Measurements from ENCODE around the gene ANKHD1.

The ANKHD1 gene

DNA sequence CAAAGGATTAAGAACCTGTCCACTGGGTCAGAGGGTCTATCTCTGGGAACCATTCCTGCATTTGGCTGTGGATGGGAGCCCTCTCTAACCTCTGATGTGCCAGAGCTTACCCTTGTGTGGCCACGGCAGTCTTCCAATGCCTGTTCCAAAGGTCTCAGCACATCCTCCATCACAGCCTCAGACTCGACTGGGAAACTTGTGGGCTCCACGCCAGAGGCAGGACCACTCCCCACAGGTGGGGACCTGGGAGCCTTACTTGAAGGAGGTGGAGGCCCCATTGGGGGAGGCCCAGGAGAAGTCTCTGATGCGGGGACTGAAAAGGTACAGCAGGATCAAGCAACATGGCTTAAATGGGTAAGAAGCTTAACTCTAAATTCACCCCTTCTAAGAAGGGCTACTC lies 150.2 kb downstream of the ANKHD1 start:
- Mint-ChIP-seq H3K4me1 (ENCODE audit: low read depth) (peaks cover 86% of the 10 kb centered on the region), H3K27ac (peak overlapping the region; percentile 9), H3K4me3 (no peak overlapping the region), H3K9me3 (no peaks in the 10 kb centered on the region), H3K36me3 (ENCODE audit: low read depth) (peaks cover 68% of the 10 kb centered on the region), H3K27me3 (no peaks in the 10 kb centered on the region)

DNA sequence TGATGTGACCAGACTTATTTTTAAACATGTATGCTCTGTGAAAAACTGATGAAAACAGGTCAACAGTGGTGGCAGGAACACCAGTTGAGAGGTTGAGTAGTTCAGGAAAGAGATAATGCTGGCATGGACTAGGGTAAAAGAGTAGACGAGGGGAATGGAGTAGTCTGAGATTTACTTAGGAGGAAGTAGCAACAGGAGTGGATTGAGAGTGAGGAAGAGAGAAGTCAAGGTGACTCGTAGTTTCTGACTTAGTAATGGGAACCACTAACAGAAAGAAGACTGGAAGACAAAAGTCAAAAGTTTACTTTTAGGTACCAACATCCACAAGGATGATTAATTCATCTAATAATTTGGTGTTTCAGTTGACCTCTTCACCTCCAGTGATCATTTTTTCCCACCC lies 152.0 kb downstream of the ANKHD1 start:
- Mint-ChIP-seq H3K4me3 (peak overlapping the region; percentile 93), H3K4me1 (ENCODE audit: low read depth) (peaks cover 76% of the 10 kb centered on the region), H3K9me3 (no peaks in the 10 kb centered on the region), H3K27me3 (no peaks in the 10 kb centered on the region), H3K27ac (peak overlapping the region; percentile 93), H3K36me3 (ENCODE audit: low read depth) (peaks cover 61% of the 10 kb centered on the region)

DNA sequence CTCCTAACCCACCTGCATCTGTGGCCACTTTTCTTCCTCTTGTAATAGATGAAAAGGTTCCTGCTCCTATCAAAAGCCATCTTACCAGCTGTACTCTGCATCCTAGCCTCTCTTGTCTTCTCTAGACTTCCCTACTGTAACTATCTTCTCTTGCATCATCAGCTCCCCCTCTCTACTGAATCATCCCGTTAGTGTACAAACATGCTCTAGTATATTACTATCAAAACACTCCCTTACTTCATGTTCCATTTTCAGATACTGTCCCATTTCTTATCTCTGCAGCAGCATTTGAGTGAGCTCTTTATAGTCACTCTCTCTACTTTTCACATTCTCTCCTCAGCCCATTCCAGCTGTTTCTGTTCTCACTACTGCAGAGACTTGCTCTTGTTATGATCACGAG lies 152.8 kb downstream of the ANKHD1 start:
- no peaks in the 10 kb centered on the region for H3K27me3 Mint-ChIP-seq
- H3K4me1 Mint-ChIP-seq (ENCODE audit: low read depth), result peaks cover 68% of the 10 kb centered on the region
- peak overlapping the region; percentile 93 for H3K4me3 Mint-ChIP-seq
- H3K36me3 Mint-ChIP-seq (ENCODE audit: low read depth), result peaks cover 55% of the 10 kb centered on the region
- no peaks in the 10 kb centered on the region for H3K9me3 Mint-ChIP-seq
- H3K27ac Mint-ChIP-seq, result peak overlapping the region; percentile 93

DNA sequence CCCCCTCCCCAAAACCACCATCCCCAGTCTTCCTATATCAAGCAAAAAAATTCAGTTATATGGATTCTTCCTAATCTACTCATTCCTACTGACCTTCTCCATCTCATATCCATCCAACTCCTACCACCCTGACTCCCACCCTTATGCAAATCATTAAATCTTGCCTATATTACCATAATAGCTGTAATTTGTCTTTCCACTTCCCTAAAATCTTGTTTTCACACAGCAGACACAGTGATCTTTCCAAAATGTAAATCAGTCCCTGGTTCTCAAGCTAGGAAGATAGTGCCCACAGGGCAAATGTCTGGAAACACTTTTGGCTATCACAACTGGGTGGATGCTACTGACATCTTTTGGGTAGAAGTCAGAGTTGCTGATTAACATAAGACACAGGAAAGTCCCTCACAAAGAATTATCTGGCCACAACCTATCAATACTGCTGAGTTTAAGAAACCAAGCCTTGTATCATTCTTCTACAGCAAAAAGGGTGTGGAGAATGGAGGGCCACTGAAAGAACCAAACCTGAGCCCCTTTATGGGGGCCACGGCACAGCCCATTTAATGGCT lies 154.2 kb downstream of the ANKHD1 start:
- Mint-ChIP-seq H3K27ac (peak overlapping the region; percentile 89), H3K27me3 (no peaks in the 10 kb centered on the region), H3K4me3 (peak overlapping the region; percentile 93), H3K36me3 (ENCODE audit: low read depth) (peaks cover 43% of the 10 kb centered on the region), H3K4me1 (ENCODE audit: low read depth) (peaks cover 55% of the 10 kb centered on the region), H3K9me3 (no peaks in the 10 kb centered on the region)

DNA sequence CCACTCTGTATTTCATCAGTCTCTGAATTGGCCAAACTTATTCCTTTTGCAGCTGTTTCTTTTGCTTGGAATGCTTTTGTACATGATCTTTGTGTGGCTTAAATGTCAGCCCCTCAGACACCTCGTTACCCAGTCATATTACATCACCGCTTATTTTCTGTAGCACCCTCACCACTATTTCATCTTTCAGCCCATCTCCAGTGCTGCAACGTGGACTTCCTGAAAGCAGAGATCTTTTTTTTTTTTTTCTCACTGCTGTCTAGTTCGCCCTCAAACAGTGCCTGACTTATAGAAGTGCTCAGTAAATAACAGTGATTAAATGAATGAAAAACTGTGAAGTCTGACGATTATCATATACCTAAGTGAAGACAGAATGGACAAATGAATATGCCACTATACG lies 154.8 kb downstream of the ANKHD1 start:
- Mint-ChIP-seq H3K9me3 (no peaks in the 10 kb centered on the region), H3K4me3 (peak overlapping the region; percentile 93), H3K36me3 (ENCODE audit: low read depth) (peaks cover 38% of the 10 kb centered on the region), H3K27ac (peak overlapping the region; percentile 89), H3K4me1 (ENCODE audit: low read depth) (peaks cover 50% of the 10 kb centered on the region), H3K27me3 (no peaks in the 10 kb centered on the region)

DNA sequence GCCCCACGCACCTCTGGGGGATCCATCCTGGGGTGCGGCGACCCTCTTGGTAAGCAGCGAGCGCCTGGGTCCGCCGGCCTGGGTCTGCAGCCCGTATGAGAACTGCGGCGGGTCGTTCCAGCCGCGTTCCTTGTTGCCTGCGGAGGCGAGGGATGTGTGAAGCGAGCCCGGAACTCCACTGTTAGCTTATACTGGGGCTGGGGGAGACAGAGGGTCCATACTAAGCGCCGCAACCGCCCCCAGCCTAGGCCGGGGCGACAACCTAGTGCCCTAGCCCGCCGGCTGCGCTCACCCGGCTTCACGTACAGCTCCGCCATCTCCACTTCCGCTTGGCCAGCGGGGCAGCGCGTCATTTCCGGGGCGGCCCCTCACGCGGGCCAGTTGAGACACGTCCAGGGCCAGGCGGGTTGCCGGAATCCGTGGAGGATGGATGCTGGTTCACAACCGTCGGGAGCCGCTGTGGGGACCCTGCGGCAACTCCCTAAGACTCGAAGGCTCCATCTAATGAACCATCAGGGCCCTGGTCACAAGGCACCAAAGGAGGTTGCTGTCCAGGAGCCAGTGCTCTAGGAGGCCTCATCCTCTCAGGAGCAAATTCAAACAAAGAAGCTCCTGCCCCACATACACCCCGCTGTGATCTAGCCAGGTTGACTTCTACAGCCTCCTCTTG lies 155.6 kb downstream of the ANKHD1 start, which contains the start of gene SRA1:
Gene SRA1, minus strand, starts transcription at position 338 of the 670 bp plus-strand sequence. Its CDS starts 21 bp downstream, at position 317.
- peak within 1 kb of the TSS; percentile 93 for H3K27ac Mint-ChIP-seq
- H3K4me3 Mint-ChIP-seq, result peak within 1 kb of the TSS; percentile 93
- H3K4me1 Mint-ChIP-seq (ENCODE audit: low read depth), result peaks cover 48% of the 10 kb centered on the region
- no peaks in the 10 kb centered on the region for H3K27me3 Mint-ChIP-seq
- H3K9me3 Mint-ChIP-seq, result no peaks in the 10 kb centered on the region
- peaks cover 36% of the 10 kb centered on the region for H3K36me3 Mint-ChIP-seq (ENCODE audit: low read depth)

DNA sequence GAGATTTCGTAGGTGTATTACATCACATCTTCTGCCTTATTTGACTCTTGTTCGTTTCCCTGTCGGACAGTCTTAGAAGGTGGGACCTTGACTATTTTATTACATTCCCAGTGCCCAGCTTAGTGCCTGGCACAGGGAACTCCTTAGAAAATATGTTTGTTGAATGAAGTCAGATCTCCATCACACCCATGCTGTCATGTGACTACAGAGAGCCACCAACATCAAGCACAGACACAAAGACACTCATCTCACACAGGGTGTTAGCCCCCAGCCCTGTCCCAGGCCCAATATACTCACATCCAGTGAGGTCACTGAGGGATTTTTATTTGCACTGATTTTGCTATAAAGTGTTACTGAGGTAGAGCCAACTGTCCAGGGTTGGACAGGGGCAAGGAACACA lies 156.3 kb downstream of the ANKHD1 start:
- H3K4me1 Mint-ChIP-seq (ENCODE audit: low read depth), result peaks cover 51% of the 10 kb centered on the region
- H3K9me3 Mint-ChIP-seq, result no peaks in the 10 kb centered on the region

DNA sequence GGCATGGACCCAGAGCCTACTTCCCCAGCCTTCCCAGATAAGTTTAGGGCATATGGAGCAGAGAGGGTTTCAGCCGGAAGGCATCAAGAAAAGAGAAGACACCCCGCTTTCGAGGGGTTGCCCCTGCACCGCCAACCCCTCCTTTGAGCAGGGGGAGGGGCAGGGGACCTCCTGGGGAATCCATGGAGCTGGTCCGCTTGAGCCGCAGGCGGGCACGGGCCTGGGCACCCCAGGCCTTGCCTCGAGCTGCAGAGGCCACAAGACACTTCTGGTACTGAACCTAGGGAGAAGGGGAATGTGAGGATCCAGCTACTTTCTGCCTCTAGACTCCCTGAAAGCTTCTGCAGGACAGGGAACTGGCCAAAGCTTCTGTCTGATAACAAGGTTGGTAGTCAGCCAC lies 156.9 kb downstream of the ANKHD1 start:
- Mint-ChIP-seq H3K27ac (no peak overlapping the region), H3K4me1 (ENCODE audit: low read depth) (peaks cover 49% of the 10 kb centered on the region), H3K36me3 (ENCODE audit: low read depth) (peaks cover 26% of the 10 kb centered on the region), H3K27me3 (no peaks in the 10 kb centered on the region), H3K9me3 (no peaks in the 10 kb centered on the region), H3K4me3 (no peak overlapping the region)

More for the DNA sequence above, 156.3 kb downstream of the ANKHD1 start:
- peak overlapping the region; percentile 93 for H3K4me3 Mint-ChIP-seq
- peaks cover 32% of the 10 kb centered on the region for H3K36me3 Mint-ChIP-seq (ENCODE audit: low read depth)
- H3K27ac Mint-ChIP-seq, result peak overlapping the region; percentile 93
- no peaks in the 10 kb centered on the region for H3K27me3 Mint-ChIP-seq

DNA sequence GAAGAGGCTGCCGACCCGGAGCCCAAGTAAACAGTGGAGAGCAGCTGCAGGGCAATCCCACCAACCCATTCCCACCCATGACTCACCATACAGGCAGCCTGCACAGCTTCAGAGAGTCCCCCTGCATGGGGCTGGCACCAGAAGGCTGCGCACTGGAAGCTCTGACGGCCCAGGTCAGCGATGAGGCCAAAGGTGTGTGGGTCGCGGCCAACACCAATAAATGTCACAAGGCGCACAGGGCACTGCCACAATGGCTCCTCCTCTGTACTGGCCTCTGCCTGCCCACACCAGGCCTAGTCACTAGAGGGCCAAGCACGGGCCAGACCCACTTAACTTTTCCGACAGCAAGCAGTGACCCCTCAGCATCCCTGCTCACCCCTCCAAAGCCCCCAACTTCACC lies 158.6 kb downstream of the ANKHD1 start:
- no peak overlapping the region for H3K4me3 Mint-ChIP-seq
- no peaks in the 10 kb centered on the region for H3K9me3 Mint-ChIP-seq
- H3K36me3 Mint-ChIP-seq (ENCODE audit: low read depth), result peaks cover 21% of the 10 kb centered on the region
- no peaks in the 10 kb centered on the region for H3K27me3 Mint-ChIP-seq
- H3K4me1 Mint-ChIP-seq (ENCODE audit: low read depth), result peaks cover 41% of the 10 kb centered on the region
- H3K27ac Mint-ChIP-seq, result no peak overlapping the region

DNA sequence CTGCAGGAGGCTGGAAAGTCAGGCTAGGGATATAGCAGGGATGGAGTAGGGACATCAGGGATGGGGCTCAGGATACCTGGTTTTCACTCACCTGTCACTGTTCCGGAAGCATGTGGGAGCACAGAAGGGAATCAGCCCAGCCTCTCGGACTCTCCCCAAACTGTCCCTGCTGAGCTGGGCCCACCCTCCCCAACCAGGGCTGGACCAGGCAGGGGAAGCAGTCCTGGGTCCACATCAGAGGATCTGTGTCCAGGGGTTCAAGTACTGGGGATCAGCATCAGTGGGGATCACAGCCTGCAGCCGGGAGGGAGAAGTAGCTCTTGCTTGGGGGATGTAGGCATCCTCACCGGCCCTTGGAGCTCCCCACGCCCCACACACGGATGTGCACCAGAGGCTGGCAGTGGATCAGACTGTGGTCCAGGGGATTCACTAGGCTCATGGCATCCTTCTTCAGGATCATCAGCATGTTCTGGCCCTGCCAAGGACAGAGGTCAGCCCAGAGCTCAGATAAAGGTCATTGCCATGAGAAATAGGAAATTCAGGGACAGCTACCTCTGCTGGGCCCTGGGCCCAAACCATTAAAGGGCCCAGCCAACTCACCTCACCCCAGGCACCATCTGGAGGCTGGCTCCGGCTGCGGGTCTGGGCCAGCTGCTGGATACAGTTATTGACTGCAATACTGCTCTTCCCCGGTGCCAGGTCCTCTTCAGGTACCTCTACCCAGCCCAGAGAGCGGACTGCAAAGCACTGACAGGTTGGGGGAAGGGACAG lies 160.3 kb downstream of the ANKHD1 start:
- Mint-ChIP-seq H3K27me3 (no peaks in the 10 kb centered on the region), H3K4me3 (no peak overlapping the region), H3K9me3 (no peaks in the 10 kb centered on the region), H3K36me3 (ENCODE audit: low read depth) (peaks cover 20% of the 10 kb centered on the region), H3K27ac (no peak overlapping the region), H3K4me1 (ENCODE audit: low read depth) (peaks cover 41% of the 10 kb centered on the region)

DNA sequence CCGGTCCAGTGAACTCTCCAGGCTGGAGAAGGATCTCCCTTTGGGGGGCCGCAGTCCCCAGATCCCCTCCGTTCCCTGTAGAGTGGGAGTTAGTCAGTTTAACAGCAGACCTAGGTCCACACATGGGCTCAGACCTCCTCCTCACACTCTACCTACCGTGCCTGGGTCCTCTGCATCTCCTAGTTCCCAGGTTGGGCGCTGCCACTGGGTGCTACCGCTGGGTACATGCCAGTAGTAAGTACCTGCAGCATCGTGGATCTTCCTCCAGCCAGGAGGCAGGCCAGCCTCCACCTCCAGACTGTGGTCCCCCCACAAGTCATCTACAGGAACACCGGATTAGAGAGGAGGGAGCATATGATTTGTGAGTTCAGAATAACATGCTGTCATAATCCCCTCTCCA lies 162.0 kb downstream of the ANKHD1 start:
- peaks cover 44% of the 10 kb centered on the region for H3K4me1 Mint-ChIP-seq (ENCODE audit: low read depth)
- H3K4me3 Mint-ChIP-seq, result peak overlapping the region; percentile 99
- peaks cover 37% of the 10 kb centered on the region for H3K36me3 Mint-ChIP-seq (ENCODE audit: low read depth)
- H3K9me3 Mint-ChIP-seq, result no peaks in the 10 kb centered on the region
- H3K27ac Mint-ChIP-seq, result peak overlapping the region; percentile 81
- H3K27me3 Mint-ChIP-seq, result no peaks in the 10 kb centered on the region

DNA sequence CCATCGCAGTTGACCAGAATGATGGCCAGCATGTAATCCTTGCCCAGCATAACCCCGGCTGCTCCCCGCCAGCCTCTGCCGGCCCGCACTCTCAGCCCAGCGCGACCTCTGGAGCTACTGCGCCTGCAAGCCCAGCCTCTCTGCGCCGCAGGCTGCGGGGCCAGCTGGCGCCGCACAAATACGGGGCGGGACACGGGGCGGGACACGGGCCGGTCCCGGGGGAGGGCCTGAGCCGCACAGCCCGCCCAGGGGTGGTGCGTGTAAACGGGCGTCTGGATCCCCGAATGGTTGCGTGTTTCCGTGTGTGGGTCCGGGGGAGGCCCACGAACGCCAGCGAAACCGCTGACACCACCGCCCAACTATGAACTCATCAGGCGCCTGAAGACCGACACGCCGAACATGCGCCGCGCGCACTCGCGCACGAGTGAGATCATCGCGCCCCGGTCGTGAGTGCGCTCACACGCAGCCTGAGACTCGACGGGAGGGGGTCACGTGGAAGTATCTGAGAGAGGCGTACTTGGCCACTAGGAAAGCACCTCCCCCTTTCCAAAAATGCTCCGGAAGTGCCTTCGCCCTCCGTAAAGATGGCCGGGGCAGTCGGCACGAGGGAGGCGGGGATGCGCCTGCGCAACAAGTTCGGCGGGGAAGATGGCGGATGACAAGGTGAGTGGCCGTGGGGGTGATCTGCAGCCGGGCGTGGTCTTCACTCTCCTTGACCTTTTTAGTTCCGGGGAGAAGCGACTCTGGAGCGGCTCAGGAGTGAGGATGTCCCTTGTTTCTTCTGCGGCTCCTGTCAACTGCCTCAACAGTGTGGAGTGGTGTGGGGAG lies 162.8 kb downstream of the ANKHD1 start, which contains the start of the genes APBB3 and SLC35A4:
Gene APBB3, minus strand, starts transcription at position 403 of the 828 bp plus-strand sequence. Its CDS starts 353 bp downstream, at position 50.
Gene SLC35A4, plus strand, starts transcription at position 633 of the 828 bp plus-strand sequence. CDS start 2,342 bp downstream, outside the sequence.
- H3K4me1 Mint-ChIP-seq (ENCODE audit: low read depth), result peaks cover 52% of the 10 kb centered on the region
- peaks cover 42% of the 10 kb centered on the region for H3K36me3 Mint-ChIP-seq (ENCODE audit: low read depth)
- peak within 1 kb of the TSS; percentile 97 for H3K27ac Mint-ChIP-seq
- H3K9me3 Mint-ChIP-seq, result no peaks in the 10 kb centered on the region
- H3K4me3 Mint-ChIP-seq, result peak within 1 kb of the TSS; percentile 99
- H3K27me3 Mint-ChIP-seq, result no peaks in the 10 kb centered on the region

DNA sequence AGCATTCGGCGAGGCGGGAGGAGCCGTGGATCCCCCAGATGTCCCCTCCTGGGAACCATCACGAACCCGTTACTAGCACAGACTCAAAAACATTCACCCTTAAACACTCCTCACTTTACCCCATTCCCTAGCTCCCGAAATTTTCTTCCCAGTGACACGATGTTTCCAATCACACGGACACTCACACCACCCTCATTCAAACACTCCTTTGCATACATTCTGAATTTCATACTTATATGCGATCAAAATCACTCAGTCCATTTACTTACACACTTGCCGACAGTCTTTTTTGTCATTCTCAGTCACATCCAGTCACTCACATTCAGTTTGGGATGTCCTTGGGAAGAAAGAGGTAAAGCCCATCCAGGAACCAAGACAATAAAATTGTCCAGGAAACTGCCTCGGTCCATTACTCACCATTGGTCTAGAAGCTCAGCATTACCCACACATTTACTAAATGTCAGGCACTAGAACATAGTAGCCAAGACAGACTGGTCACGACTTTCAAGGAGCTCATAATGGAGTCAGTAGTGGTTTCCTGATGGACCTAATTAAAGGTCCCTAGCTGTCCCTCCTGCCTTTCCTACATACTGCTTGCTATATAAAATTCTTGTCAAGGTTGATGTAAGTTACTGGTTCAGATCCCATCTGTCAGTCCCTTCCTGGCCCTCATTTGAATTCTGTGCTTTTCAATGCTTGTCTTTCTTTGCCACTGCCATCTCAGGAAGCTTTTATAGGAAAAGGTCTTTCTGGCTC lies 163.6 kb downstream of the ANKHD1 start:
- no peaks in the 10 kb centered on the region for H3K9me3 Mint-ChIP-seq
- H3K36me3 Mint-ChIP-seq (ENCODE audit: low read depth), result peaks cover 43% of the 10 kb centered on the region
- H3K4me1 Mint-ChIP-seq (ENCODE audit: low read depth), result peaks cover 60% of the 10 kb centered on the region
- H3K27me3 Mint-ChIP-seq, result no peaks in the 10 kb centered on the region
- peak overlapping the region; percentile 99 for H3K4me3 Mint-ChIP-seq
- H3K27ac Mint-ChIP-seq, result peak overlapping the region; percentile 97

DNA sequence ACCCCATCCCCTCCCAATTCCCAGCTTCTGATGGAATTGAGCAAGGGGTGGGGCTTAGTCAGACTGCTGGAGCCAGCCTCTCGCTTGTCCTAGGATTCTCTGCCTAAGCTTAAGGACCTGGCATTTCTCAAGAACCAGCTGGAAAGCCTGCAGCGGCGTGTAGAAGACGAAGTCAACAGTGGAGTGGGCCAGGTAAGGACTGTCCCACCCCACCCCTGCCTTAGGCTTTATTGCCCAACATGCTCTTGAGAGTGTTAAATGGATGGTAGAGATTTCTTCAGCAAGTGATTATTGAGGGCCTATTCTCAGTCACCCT lies 164.1 kb downstream of the ANKHD1 start:
- Mint-ChIP-seq H3K36me3 (ENCODE audit: low read depth) (peaks cover 48% of the 10 kb centered on the region), H3K9me3 (no peaks in the 10 kb centered on the region), H3K4me1 (ENCODE audit: low read depth) (peaks cover 62% of the 10 kb centered on the region)

More for the DNA sequence above, 164.1 kb downstream of the ANKHD1 start:
- H3K27ac Mint-ChIP-seq, result peak overlapping the region; percentile 97
- H3K4me3 Mint-ChIP-seq, result peak overlapping the region; percentile 99
- no peaks in the 10 kb centered on the region for H3K27me3 Mint-ChIP-seq

Data from stimulated activated naive CD8-positive, alpha-beta T cell treated with anti-CD3 and anti-CD28 coated beads, Interleukin-15, Interleukin-2, amounts not matched to agents 100 ng/mL and 50 ng/mL, for 24 hours (primary cell).